Liver (tissue), 9 donors: ENCODE measurements around the gene ETS1. TPM values are rescaled to one million over a fixed set of nuclear protein-coding genes. Genes with fewer than 3 reads are reported as not detected.

ENCODE experiments used
- DNase-seq: peaks from one replicate; pipeline ENCODE4 v3.0.0-alpha.2; 2017; ENCODE audit warnings: low spot score
- H3K27ac ChIP-seq, 2 donors: one replicate each; pipeline ENCODE4 v1.7.0; 2013; ENCODE audit warnings: inconsistent platforms in 2 of 2, low read length in 2 of 2, control low read depth in 1 of 2, low read depth in 1 of 2, mild to moderate bottlenecking in 1 of 2
- H3K27me3 ChIP-seq, 4 donors: one replicate each; pipeline versions ENCODE4 v1.6.1 to v1.7.0; 2013; ENCODE audit warnings: low read length in 3 of 4, inconsistent platforms in 1 of 4, mild to moderate bottlenecking in 1 of 4, moderate library complexity in 1 of 4; ENCODE audit not compliant: control insufficient read depth in 4 of 4, insufficient read depth in 4 of 4
- H3K36me3 ChIP-seq, 4 donors: one replicate each; pipeline versions ENCODE4 v1.6.1 to v1.7.0; 2013; ENCODE audit warnings: low read length in 3 of 4, mild to moderate bottlenecking in 3 of 4, low read depth in 1 of 4, moderate library complexity in 1 of 4; ENCODE audit not compliant: control insufficient read depth in 4 of 4, insufficient read depth in 3 of 4
- H3K4me1 ChIP-seq, 4 donors: one replicate each; pipeline versions ENCODE4 v1.6.1 to v1.7.0; 2013; ENCODE audit warnings: low read length in 3 of 4, mild to moderate bottlenecking in 3 of 4, moderate library complexity in 1 of 4; ENCODE audit not compliant: control insufficient read depth in 4 of 4, insufficient read depth in 4 of 4
- H3K4me3 ChIP-seq, 3 donors: one replicate each; pipeline versions ENCODE4 v1.6.1 to v1.7.0; 2013; ENCODE audit warnings: low read length in 3 of 3, control low read depth in 1 of 3, low read depth in 1 of 3, mild to moderate bottlenecking in 1 of 3
- H3K9ac ChIP-seq, 2 donors: one replicate each; pipeline ENCODE4 v1.7.0; 2013; ENCODE audit warnings: low read length in 2 of 2, mild to moderate bottlenecking in 2 of 2, moderate library complexity in 2 of 2, control low read depth in 1 of 2, low read depth in 1 of 2
- H3K9me3 ChIP-seq, 4 donors: one replicate each; pipeline versions ENCODE4 v1.6.1 to v1.7.0; 2013; ENCODE audit warnings: low read length in 3 of 4; ENCODE audit not compliant: control insufficient read depth in 4 of 4
- EGR1 ChIP-seq, 2 donors: IDR thresholded peaks; 2 replicates each; pipeline ENCODE4 v1.6.1; 2016 to 2018; ENCODE audit warnings: antibody characterized with exemption in 2 of 2, low read depth in 2 of 2
- FOXA2 ChIP-seq: IDR thresholded peaks from 2 replicates; pipeline ENCODE4 v1.6.1; 2016; ENCODE audit warnings: antibody characterized with exemption
- HNF4A ChIP-seq, 2 donors: conservative IDR thresholded peaks; 2 replicates each; pipeline ENCODE4 v1.6.1; 2016; ENCODE audit warnings: antibody characterized with exemption in 2 of 2, mild to moderate bottlenecking in 2 of 2
- JUND ChIP-seq, 2 donors: IDR thresholded peaks; 2 replicates each; pipeline ENCODE4 v1.6.1; 2016; ENCODE audit warnings: antibody characterized with exemption in 2 of 2
- MAX ChIP-seq: IDR thresholded peaks from 2 replicates; pipeline ENCODE4 v1.6.1; 2016; ENCODE audit warnings: antibody characterized with exemption
- RAD21 ChIP-seq, 2 donors: IDR thresholded peaks; 2 replicates each; pipeline ENCODE4 v1.6.1; 2016; ENCODE audit warnings: antibody characterized with exemption in 2 of 2, mild to moderate bottlenecking in 2 of 2
- RXRA ChIP-seq, 2 donors: IDR thresholded peaks; 2 replicates each; pipeline ENCODE4 v1.6.1; 2017 to 2018; ENCODE audit warnings: antibody characterized with exemption in 2 of 2, mild to moderate bottlenecking in 1 of 2
- SP1 ChIP-seq: IDR thresholded peaks from 2 replicates; pipeline ENCODE4 v1.6.1; 2018; ENCODE audit warnings: antibody characterized with exemption, mild to moderate bottlenecking
- TAF1 ChIP-seq: conservative IDR thresholded peaks from 2 replicates; pipeline ENCODE4 v1.6.1; 2016; ENCODE audit warnings: antibody characterized with exemption, mild to moderate bottlenecking
- YY1 ChIP-seq: IDR thresholded peaks from 2 replicates; pipeline ENCODE4 v1.6.1; 2016; ENCODE audit warnings: antibody characterized with exemption, mild to moderate bottlenecking
- ZBTB33 ChIP-seq: IDR thresholded peaks from 2 replicates; pipeline ENCODE4 v1.6.1; 2016; ENCODE audit warnings: antibody characterized with exemption
- WGBS: extraction: QIAGEN DNeasy Blood & Tissue Kit; methylation state at CpG from one replicate; pipeline ENCODE4 v1.1.7; 2013; 5-methylcytosine and 5-hydroxymethylcytosine counted together
- polyA plus RNA-seq, 2 donors: library from polyadenylated mRNA; stranded (reverse) in 1 of 2; unstranded in 1 of 2; fragments of 200-250 nt in 1 of 2; fragments of >200 nt in 1 of 2; fragmentation: Nextera tagmentation in 1 of 2; extraction: Ambion mirVana in 1 of 2; gene quantifications; one replicate each; pipeline versions ENCODE4 v1.2.1 to v1.2.3, GENCODE V29; 2013 to 2015
- total RNA-seq, 2 donors: library from RNA; depleted of rRNA; stranded (reverse); fragments of >200 nt; gene quantifications; one replicate each; pipeline ENCODE4 v1.2.3, GENCODE V29; 2014
- TF ChIP-seq, protein P1 (sequence below): IDR thresholded peaks from 2 replicates; pipeline ENCODE4 v1.6.1; 2016; ENCODE audit warnings: antibody characterized with exemption, mild to moderate bottlenecking
- TF ChIP-seq, protein P2 (sequence below): fragments of 150-350 bp; IDR thresholded peaks from 2 replicates; pipeline ENCODE4 v1.5.1; 2017; ENCODE audit warnings: improper control_type of control experiment, low read depth, low read length; ENCODE audit not compliant: missing input control
- donor health status: healthy.
- donor health status: healthy.
- donor health status: healthy.
- donor health status: healthy.
- donor health status: healthy.

Gene ETS1
- total and polyA plus RNA-seq, 4 donors, result 4.8 to 30.0 (median 20.3) TPM

GRCh38 chr11:128487978-128488377 lies 99.4 kb downstream of the ETS1 start (continued):
- TF ChIP-seq ZBTB33, result no peak

GRCh38 chr11:128484172-128484571 lies 103.2 kb downstream of the ETS1 start:
- no peaks in the 10 kb centered on the region for H3K27me3 ChIP-seq
- H3K36me3 ChIP-seq, result no peaks in the 10 kb centered on the region
- peak overlapping the region in 1 of 2 donors; percentile 3 for H3K9ac ChIP-seq
- 48% methylated on average over 4 of the region's 4 CpGs for WGBS
- H3K4me1 ChIP-seq, result peaks cover 0 to 2% (median 1%) of the 10 kb centered on the region in 4 donors
- H3K9me3 ChIP-seq, result no peaks in the 10 kb centered on the region
- peak overlapping the region in 1 of 2 donors; percentile 1 for H3K27ac ChIP-seq
- no peak for DNase-seq
- no peak for TF ChIP-seq TAF1
- TF ChIP-seq JUND (IDR thresholded peaks at IDR 0.05), result no peak
- TF ChIP-seq RXRA (IDR thresholded peaks at IDR 0.05), result peak; percentile 20 to 44
- TF ChIP-seq FOXA2, result no peak
- TF ChIP-seq, protein P1, sequence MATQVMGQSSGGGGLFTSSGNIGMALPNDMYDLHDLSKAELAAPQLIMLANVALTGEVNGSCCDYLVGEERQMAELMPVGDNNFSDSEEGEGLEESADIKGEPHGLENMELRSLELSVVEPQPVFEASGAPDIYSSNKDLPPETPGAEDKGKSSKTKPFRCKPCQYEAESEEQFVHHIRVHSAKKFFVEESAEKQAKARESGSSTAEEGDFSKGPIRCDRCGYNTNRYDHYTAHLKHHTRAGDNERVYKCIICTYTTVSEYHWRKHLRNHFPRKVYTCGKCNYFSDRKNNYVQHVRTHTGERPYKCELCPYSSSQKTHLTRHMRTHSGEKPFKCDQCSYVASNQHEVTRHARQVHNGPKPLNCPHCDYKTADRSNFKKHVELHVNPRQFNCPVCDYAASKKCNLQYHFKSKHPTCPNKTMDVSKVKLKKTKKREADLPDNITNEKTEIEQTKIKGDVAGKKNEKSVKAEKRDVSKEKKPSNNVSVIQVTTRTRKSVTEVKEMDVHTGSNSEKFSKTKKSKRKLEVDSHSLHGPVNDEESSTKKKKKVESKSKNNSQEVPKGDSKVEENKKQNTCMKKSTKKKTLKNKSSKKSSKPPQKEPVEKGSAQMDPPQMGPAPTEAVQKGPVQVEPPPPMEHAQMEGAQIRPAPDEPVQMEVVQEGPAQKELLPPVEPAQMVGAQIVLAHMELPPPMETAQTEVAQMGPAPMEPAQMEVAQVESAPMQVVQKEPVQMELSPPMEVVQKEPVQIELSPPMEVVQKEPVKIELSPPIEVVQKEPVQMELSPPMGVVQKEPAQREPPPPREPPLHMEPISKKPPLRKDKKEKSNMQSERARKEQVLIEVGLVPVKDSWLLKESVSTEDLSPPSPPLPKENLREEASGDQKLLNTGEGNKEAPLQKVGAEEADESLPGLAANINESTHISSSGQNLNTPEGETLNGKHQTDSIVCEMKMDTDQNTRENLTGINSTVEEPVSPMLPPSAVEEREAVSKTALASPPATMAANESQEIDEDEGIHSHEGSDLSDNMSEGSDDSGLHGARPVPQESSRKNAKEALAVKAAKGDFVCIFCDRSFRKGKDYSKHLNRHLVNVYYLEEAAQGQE, result no peak
- TF ChIP-seq EGR1 (IDR thresholded peaks at IDR 0.05; ENCODE audit: low read depth in 2 of 2), result no peak
- TF ChIP-seq, protein P2, sequence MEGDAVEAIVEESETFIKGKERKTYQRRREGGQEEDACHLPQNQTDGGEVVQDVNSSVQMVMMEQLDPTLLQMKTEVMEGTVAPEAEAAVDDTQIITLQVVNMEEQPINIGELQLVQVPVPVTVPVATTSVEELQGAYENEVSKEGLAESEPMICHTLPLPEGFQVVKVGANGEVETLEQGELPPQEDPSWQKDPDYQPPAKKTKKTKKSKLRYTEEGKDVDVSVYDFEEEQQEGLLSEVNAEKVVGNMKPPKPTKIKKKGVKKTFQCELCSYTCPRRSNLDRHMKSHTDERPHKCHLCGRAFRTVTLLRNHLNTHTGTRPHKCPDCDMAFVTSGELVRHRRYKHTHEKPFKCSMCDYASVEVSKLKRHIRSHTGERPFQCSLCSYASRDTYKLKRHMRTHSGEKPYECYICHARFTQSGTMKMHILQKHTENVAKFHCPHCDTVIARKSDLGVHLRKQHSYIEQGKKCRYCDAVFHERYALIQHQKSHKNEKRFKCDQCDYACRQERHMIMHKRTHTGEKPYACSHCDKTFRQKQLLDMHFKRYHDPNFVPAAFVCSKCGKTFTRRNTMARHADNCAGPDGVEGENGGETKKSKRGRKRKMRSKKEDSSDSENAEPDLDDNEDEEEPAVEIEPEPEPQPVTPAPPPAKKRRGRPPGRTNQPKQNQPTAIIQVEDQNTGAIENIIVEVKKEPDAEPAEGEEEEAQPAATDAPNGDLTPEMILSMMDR, result peak; percentile 56
- TF ChIP-seq RAD21 (IDR thresholded peaks at IDR 0.05), result peak; percentile 77 to 81
- H3K4me3 ChIP-seq, result no peak overlapping the region

DNA sequence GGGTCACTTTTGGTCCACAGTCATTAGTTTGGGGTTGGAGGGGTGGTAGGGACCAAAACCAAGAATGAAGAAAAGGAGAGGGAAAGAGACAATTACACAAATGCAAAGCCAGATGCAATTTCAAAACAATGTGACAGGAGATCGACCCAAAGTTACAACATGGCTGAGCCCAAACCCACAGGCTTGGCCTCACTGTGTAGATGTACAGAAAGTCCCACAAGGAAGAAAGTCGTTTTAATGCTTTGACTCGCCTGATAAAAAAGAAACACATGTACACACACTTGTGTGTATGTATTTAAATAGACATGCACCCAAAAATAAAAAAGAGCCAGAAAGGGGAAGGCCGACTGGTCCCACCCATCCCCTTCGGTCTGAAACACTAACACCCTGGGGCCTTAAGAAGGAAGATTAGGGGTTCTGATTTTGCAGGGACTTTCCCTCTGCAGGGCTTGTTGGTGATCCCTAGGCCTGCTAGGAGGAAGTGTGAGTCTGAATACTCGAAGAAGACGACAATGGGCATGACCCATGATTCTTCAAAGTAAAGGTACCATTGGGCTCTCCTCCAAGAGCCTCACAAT lies 104.1 kb downstream of the ETS1 start:
- TF ChIP-seq, protein P2, result no peak
- TF ChIP-seq FOXA2 (no peak), YY1 (no peak), JUND (IDR thresholded peaks at IDR 0.05) (no peak), SP1 (no peak), HNF4A (conservative IDR thresholded peaks at IDR 0.05) (no peak), RXRA (IDR thresholded peaks at IDR 0.05) (no peak), MAX (no peak)
- TF ChIP-seq, protein P1, result no peak
- H3K36me3 ChIP-seq, result no peaks in the 10 kb centered on the region
- WGBS, result 67% methylated on average over 7 of the region's 7 CpGs

More for the DNA sequence above, 104.1 kb downstream of the ETS1 start:
- H3K4me1 ChIP-seq, result peaks cover 0 to 1% (median 0%) of the 10 kb centered on the region in 4 donors
- peak overlapping the region; percentile 6 to 10 for H3K27ac ChIP-seq
- DNase-seq, result no peak
- no peak overlapping the region for H3K4me3 ChIP-seq
- no peaks in the 10 kb centered on the region for H3K9me3 ChIP-seq
- H3K27me3 ChIP-seq, result no peaks in the 10 kb centered on the region
- H3K9ac ChIP-seq, result no peak overlapping the region
